ENCODE results near the gene SLC22A31. TPM values are rescaled to one million over a fixed set of nuclear protein-coding genes. Genes with fewer than 3 reads are reported as not detected.
A peak's percentile ranks its signal among the peaks of the same experiment; 100 is the strongest.
"Not testable (repeated sequence)": the region's sequence is repeated elsewhere in the genome, so short reads cannot be mapped to it uniquely, and the experiment has no call there.

Gene SLC22A31
- total RNA-seq (not detected), polyA plus RNA-seq (under 1 TPM in 1 of 4 donors, not detected in 3; 0.14 TPM)

DNA sequence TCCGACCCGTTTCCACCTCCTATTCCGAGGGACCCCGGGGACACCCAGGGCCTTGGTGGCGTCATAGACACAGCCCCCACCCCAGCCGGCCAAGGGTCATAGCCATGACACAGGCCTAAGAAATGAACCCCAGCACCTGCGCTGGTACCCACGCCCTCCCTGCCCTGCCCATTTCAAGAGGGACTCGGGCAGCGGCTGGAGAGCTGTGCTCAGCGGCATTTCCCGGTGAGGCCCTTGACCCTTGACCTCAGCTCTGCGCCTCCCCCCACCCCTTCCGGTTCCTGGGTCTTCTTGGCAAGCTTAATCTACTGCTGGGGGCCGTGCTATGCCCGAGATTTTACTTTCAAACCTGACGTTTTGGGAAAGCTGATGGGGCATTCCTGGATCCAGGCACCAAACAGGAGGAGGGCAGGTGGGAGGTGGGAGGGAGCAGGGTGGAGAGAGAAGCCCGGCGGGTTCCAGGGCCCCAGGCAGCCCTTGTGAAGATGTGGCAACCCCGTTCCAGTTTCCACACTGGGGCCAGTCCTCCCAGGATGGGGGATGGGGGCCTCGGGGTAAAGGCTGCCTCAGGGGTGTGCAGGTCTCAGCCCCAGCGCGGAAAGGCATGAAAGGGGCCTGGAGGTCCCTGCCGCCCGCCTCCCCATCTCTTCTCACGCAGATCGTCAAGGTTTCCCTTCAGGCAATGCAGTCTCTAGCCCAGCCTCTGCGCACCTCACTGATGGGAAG lies at the start of gene SLC22A31:
Gene SLC22A31 (minus strand): TSS at position 414 of the 726 bp plus-strand sequence. CDS start 36 bp downstream, at position 378.
- H3K4me3 Mint-ChIP-seq = peak within 1 kb of the TSS; percentile 32 to 65 (median 51)
- peaks cover 0 to 21% (median 8%) of the 10 kb centered on the region in 4 donors for H3K4me1 Mint-ChIP-seq
- peaks cover 0 to 6% (median 0%) of the 10 kb centered on the region in 7 donors for H3K9me3 Mint-ChIP-seq
- H3K27me3 Mint-ChIP-seq = peaks cover 33% of the 10 kb centered on the region
- no peak within 1 kb of the TSS for H3K27ac Mint-ChIP-seq
- Histone ChIP-seq H3K9me3 (ENCODE audit: control insufficient read depth in 2 of 2, low read length in 2 of 2) (no peaks in the 10 kb centered on the region), H3K27me3 (ENCODE audit: control insufficient read depth, insufficient read depth, low read length) (peaks cover 14% of the 10 kb centered on the region), H3K36me3 (ENCODE audit: control insufficient read depth, insufficient read depth, low read length) (no peaks in the 10 kb centered on the region), H3K4me1 (ENCODE audit: control insufficient read depth, insufficient read depth, low read length, poor library complexity, severe bottlenecking) (peaks cover 14% of the 10 kb centered on the region), H3K4me3 (ENCODE audit: low read depth, low read length) (no peak within 1 kb of the TSS), H3K27ac (ENCODE audit: insufficient read depth, low read length, poor library complexity, severe bottlenecking) (no peak within 1 kb of the TSS)
- H3K36me3 Mint-ChIP-seq = no peaks in the 10 kb centered on the region
- ATAC-seq (ENCODE audit: low read depth in 2 of 2) (no peak), DNase-seq (no peak)

- Histone ChIP-seq H3K27me3 (ENCODE audit: control insufficient read depth, insufficient read depth, low read length) (no peaks in the 10 kb centered on the region), H3K4me1 (ENCODE audit: control insufficient read depth, insufficient read depth, low read length, poor library complexity, severe bottlenecking) (peaks cover 10% of the 10 kb centered on the region), H3K36me3 (ENCODE audit: control insufficient read depth, insufficient read depth, low read length) (no peaks in the 10 kb centered on the region), H3K27ac (ENCODE audit: insufficient read depth, low read length, poor library complexity, severe bottlenecking) (no peak overlapping the region), H3K4me3 (ENCODE audit: low read depth, low read length) (no peak overlapping the region), H3K9me3 (ENCODE audit: control insufficient read depth in 2 of 2, low read length in 2 of 2) (peaks cover 6 to 10% of the 10 kb centered on the region in 2 experiments)
- Mint-ChIP-seq H3K36me3 (peaks cover 3% of the 10 kb centered on the region), H3K27me3 (peaks cover 19% of the 10 kb centered on the region), H3K27ac (peak overlapping the region in 1 of 3 donors; percentile 87), H3K9me3 (peaks cover 0 to 8% (median 3%) of the 10 kb centered on the region in 7 donors), H3K4me1 (peaks cover 0 to 21% (median 15%) of the 10 kb centered on the region in 4 donors), H3K4me3 (peak overlapping the region; percentile 84 to 88 (median 85))
- ATAC-seq (ENCODE audit: low read depth in 2 of 2) (no peak), DNase-seq (peak; percentile 17 to 44 (median 26))
Observed at GRCh38 chr16:89248196-89248982, 48.1 kb upstream of the SLC22A31 start.

DNA sequence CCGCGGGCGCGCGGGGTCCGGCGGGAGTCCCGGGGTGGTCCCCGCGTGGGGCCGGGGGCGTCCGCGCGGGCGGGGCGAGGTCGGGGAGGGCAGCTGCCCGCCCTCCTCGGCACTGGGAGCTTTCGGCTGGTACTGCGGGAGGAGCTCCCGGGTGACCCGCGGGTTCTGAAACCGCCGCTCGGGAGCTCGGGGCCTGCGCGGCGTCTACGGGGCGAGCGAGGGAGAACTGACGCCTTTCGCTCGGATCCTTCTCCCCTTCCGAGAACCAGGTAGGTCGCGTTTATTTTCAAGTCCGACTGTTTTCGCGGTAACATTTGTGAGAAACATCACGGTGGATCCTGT lies 47.4 kb upstream of the SLC22A31 start:
- not testable (repeated sequence) for H3K36me3 ChIP-seq (ENCODE audit: control insufficient read depth, insufficient read depth, low read length); H3K36me3 Mint-ChIP-seq; H3K27me3 ChIP-seq (ENCODE audit: control insufficient read depth, insufficient read depth, low read length); H3K9me3 Mint-ChIP-seq; DNase-seq; ATAC-seq (ENCODE audit: low read depth in 2 of 2); H3K9me3 ChIP-seq (ENCODE audit: control insufficient read depth in 2 of 2, low read length in 2 of 2); H3K27ac ChIP-seq (ENCODE audit: insufficient read depth, low read length, poor library complexity, severe bottlenecking)
- Histone ChIP-seq H3K4me3 (ENCODE audit: low read depth, low read length) (peak overlapping the region; percentile 55), H3K4me1 (ENCODE audit: control insufficient read depth, insufficient read depth, low read length, poor library complexity, severe bottlenecking) (peaks cover 10% of the 10 kb centered on the region)
- Mint-ChIP-seq H3K27me3 (peaks cover 16% of the 10 kb centered on the region), H3K27ac (peak overlapping the region in 1 of 3 donors; percentile 87), H3K4me3 (peak overlapping the region; percentile 84 to 88 (median 85)), H3K4me1 (peaks cover 0 to 26% (median 13%) of the 10 kb centered on the region in 4 donors)

DNA sequence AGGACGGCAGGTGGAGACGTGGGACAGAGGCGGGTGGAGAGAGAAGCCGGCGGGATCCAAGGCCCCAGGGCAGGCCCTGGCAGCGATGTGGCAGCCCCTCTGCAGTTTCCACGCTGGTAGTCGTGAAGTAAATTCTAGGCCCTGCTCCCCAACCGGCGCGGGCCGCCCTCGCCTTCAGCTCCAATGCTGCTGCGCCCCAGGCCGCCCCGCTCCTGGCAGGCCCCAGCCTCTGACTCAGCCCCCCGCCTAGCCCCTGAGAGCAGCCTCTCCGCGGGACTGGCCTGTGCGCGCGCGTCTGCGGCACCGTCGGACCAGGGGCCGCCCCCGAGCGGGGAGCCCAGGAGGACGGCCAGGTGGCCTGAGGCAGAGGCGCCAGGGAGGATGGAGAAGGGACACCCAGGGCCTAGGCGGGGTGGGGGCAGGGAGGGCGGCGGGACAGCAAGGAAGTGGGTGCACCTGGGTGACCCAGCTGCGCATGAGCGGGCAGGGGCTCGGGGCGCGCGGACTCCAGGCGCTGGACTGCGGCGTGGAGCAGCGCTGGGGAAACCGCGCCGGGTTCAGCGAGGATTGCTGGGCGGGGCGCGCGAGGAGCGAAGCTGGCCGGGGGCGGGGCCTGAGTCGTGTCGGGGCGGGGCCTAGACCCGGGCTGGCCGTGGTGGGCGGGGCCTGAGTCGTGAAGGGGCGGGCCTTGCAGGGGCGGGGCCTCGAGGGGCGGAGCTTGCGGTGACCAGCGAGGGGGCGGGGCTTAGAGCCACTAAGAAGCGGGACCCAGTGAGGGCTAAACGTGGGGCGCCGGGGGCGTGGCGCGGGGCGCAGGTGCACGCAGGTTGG lies 46.8 kb upstream of the SLC22A31 start:
- Mint-ChIP-seq H3K9me3 (peaks cover 0 to 8% (median 3%) of the 10 kb centered on the region in 7 donors), H3K36me3 (peaks cover 3% of the 10 kb centered on the region), H3K4me1 (peaks cover 0 to 29% (median 12%) of the 10 kb centered on the region in 4 donors), H3K27me3 (peaks cover 13% of the 10 kb centered on the region), H3K4me3 (peak overlapping the region; percentile 73 to 88 (median 80)), H3K27ac (peak overlapping the region in 2 of 3 donors; percentile 14 to 71)
- peak; percentile 87 to 92 (median 89) for DNase-seq
- Histone ChIP-seq H3K27ac (ENCODE audit: insufficient read depth, low read length, poor library complexity, severe bottlenecking) (peak overlapping the region; percentile 49), H3K36me3 (ENCODE audit: control insufficient read depth, insufficient read depth, low read length) (no peaks in the 10 kb centered on the region), H3K9me3 (ENCODE audit: control insufficient read depth in 2 of 2, low read length in 2 of 2) (peaks cover 6 to 10% of the 10 kb centered on the region in 2 experiments), H3K27me3 (ENCODE audit: control insufficient read depth, insufficient read depth, low read length) (no peaks in the 10 kb centered on the region), H3K4me1 (ENCODE audit: control insufficient read depth, insufficient read depth, low read length, poor library complexity, severe bottlenecking) (peaks cover 10% of the 10 kb centered on the region), H3K4me3 (ENCODE audit: low read depth, low read length) (no peak overlapping the region)
- ATAC-seq (ENCODE audit: low read depth in 2 of 2) = peak; percentile 88 to 89

GRCh38 chr16:89246383-89246902 lies 46.1 kb upstream of the SLC22A31 start:
- no peak overlapping the region for H3K27ac ChIP-seq (ENCODE audit: insufficient read depth, low read length, poor library complexity, severe bottlenecking)
- H3K36me3 Mint-ChIP-seq = peaks cover 3% of the 10 kb centered on the region
- H3K9me3 ChIP-seq (ENCODE audit: control insufficient read depth in 2 of 2, low read length in 2 of 2) = peaks cover 6 to 10% of the 10 kb centered on the region in 2 experiments
- peak overlapping the region; percentile 66 to 79 (median 70) for H3K4me3 Mint-ChIP-seq
- H3K4me3 ChIP-seq (ENCODE audit: low read depth, low read length) = no peak overlapping the region
- H3K27ac Mint-ChIP-seq = peak overlapping the region in 1 of 3 donors; percentile 71
- DNase-seq (no peak), ATAC-seq (ENCODE audit: low read depth in 2 of 2) (no peak)
- H3K27me3 ChIP-seq (ENCODE audit: control insufficient read depth, insufficient read depth, low read length) = no peaks in the 10 kb centered on the region
- peaks cover 2 to 30% (median 10%) of the 10 kb centered on the region in 4 donors for H3K4me1 Mint-ChIP-seq
- peaks cover 15% of the 10 kb centered on the region for H3K4me1 ChIP-seq (ENCODE audit: control insufficient read depth, insufficient read depth, low read length, poor library complexity, severe bottlenecking)
- H3K27me3 Mint-ChIP-seq = peaks cover 8% of the 10 kb centered on the region
- H3K9me3 Mint-ChIP-seq = peaks cover 0 to 8% (median 3%) of the 10 kb centered on the region in 7 donors
- no peaks in the 10 kb centered on the region for H3K36me3 ChIP-seq (ENCODE audit: control insufficient read depth, insufficient read depth, low read length)

- peak overlapping the region in 1 of 3 donors; percentile 38 for H3K27ac Mint-ChIP-seq
- H3K27ac ChIP-seq (ENCODE audit: insufficient read depth, low read length, poor library complexity, severe bottlenecking) = no peak overlapping the region
- ATAC-seq (ENCODE audit: low read depth in 2 of 2) = no peak
- peak overlapping the region in 2 of 4 donors; percentile 54 to 69 for H3K4me3 Mint-ChIP-seq
- H3K9me3 Mint-ChIP-seq = peaks cover 0 to under 1% (median 0%) of the 10 kb centered on the region in 7 donors
- no peaks in the 10 kb centered on the region for H3K36me3 Mint-ChIP-seq
- H3K36me3 ChIP-seq (ENCODE audit: control insufficient read depth, insufficient read depth, low read length) = no peaks in the 10 kb centered on the region
- no peak overlapping the region for H3K4me3 ChIP-seq (ENCODE audit: low read depth, low read length)
- H3K4me1 Mint-ChIP-seq = peaks cover 6 to 35% (median 11%) of the 10 kb centered on the region in 4 donors
- DNase-seq = no peak
- H3K4me1 ChIP-seq (ENCODE audit: control insufficient read depth, insufficient read depth, low read length, poor library complexity, severe bottlenecking) = peaks cover 19% of the 10 kb centered on the region
- H3K27me3 Mint-ChIP-seq = peaks cover 6% of the 10 kb centered on the region
- peaks cover under 1 to 3% of the 10 kb centered on the region in 2 experiments for H3K9me3 ChIP-seq (ENCODE audit: control insufficient read depth in 2 of 2, low read length in 2 of 2)
- H3K27me3 ChIP-seq (ENCODE audit: control insufficient read depth, insufficient read depth, low read length) = no peaks in the 10 kb centered on the region
Observed at GRCh38 chr16:89244754-89245153, 44.4 kb upstream of the SLC22A31 start.

DNA sequence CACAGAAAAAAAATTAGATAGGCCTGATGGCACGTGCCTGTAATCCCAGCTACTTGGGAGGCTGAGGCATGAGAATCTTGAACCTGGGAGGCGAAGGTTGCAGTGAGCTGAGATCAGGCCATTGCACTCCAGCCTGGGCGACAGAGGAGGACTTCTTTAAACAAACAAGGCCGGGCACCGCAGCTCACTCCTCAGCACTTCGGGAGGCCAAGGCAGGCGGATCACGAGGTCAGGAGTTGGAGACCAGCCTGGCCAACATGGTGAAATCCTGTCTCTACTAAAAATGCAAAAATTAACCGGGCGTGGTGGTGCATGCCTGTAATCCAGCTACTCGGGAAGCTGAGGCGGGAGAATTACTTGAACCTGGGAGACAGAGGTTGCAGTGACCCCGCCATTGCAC lies 43.9 kb upstream of the SLC22A31 start:
- not testable (repeated sequence) for H3K36me3 Mint-ChIP-seq; H3K27me3 ChIP-seq (ENCODE audit: control insufficient read depth, insufficient read depth, low read length); ATAC-seq (ENCODE audit: low read depth in 2 of 2); H3K27me3 Mint-ChIP-seq; H3K9me3 ChIP-seq (ENCODE audit: control insufficient read depth in 2 of 2, low read length in 2 of 2); H3K4me3 ChIP-seq (ENCODE audit: low read depth, low read length); H3K27ac ChIP-seq (ENCODE audit: insufficient read depth, low read length, poor library complexity, severe bottlenecking); H3K9me3 Mint-ChIP-seq; DNase-seq; H3K36me3 ChIP-seq (ENCODE audit: control insufficient read depth, insufficient read depth, low read length)
- Mint-ChIP-seq H3K27ac (peak overlapping the region; percentile 62 to 82 (median 66)), H3K4me3 (peak overlapping the region in 1 of 4 donors; percentile 69), H3K4me1 (peaks cover 6 to 35% (median 11%) of the 10 kb centered on the region in 4 donors)
- peaks cover 19% of the 10 kb centered on the region for H3K4me1 ChIP-seq (ENCODE audit: control insufficient read depth, insufficient read depth, low read length, poor library complexity, severe bottlenecking)

Measured in CD4-positive, CD25-positive, alpha-beta regulatory T cell (primary cell).